HL-60/S4 treated with phorbol 12-myristate 13-acetate at 8.2 ng/mL for 4 days and 3 days (cell line): ENCODE measurements around the gene MOB3B.

Source experiments
- in situ Hi-C: fragments of 300-500 bp; cut with MboI; formaldehyde crosslinking; loops from 2 replicates; pipeline ENCODE4 v1.15.0; 2022; ENCODE audit warnings: low sequenced_read_pairs

The MOB3B gene

DNA sequence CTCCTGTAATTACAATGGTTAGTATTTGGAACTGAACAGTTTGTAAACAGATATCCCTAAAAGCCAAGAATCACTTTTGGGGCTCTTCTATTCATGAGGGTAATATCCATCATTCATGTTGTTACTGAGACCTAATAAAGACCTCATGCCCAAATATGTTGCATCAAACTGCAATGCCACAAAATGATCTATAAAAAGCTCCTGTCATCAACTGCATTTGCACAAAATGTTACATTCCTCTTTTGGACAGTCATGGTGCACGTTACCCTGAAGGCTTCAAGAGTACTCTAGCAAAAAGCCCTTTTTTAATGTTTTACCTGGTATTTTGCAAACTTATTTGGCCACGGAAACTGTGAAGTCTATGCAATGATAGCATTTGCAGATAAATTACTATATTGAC, 218.4 kb downstream of the MOB3B start:
- in situ Hi-C loops, result no loop called here

DNA sequence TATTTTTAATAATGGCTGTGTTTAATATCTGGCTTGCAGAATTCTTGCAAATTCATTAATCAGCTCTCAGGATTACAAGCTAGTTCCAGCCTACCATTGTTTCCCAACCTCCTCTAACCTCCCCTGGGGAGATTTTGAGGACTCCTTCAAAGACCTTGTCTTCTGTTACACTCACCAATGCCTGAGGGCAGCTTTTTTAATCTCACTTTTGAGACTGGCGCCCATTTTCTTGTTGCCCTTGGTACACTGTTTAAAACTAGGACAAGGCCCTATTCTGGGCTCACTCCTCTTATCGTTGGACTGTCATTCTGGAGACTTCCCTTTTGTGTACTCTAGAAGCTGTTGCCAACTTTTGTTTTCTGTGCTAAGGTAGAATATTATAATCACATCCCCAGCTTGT, 219.0 kb downstream of the MOB3B start:
- in situ Hi-C loops, result no loop called here

DNA sequence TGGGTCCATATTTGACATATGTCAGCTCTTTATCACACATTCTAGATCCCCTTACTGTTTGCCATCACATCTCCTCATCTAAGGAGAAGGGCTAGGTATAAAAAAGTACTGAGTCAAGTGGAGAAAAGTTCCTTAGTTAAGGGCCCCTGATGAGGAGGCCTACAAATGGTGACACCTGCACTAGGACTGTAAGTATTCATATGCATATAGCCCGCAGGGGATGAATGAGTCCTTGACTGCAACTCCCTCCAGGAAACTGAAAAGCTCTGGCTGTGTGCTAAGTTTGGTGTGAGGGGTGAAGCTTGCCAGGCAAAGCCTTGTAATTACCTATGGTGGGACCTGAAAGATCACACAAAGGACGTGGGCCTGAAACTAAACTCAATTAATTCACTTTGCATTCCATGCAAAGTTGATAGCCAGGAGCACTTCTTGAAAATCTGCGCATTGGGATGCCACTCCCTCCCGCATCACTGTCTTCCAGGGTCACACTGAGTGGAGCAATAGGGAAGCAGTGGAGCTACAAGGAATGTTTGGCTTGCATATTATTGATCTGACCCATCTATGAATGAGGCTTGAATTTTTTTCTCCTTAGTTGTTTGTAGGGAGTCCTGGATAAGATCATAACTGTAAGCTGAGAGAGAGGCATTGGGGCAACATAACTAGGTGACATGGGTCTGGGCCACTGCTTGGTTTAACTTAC, 220.8 kb downstream of the MOB3B start:
- in situ Hi-C loops, result no loop called here

DNA sequence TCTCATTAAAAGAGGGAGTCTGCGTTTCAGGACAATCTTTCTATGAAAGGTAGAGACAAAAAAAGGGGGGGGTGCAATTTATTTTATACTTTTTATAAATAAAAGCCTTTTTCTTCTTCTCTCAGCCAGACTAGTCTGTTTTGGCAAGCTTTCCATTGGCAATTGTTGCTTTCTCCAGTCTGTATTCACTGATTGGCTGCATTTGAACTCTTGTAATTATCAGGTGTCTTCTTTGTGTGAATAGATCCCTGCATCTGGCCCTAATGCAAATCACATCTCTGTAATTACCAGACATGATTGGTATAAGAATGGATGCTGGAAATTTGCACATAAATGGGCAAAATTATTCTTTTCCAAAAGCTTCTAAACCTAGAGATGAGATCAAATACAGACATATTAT, 225.1 kb downstream of the MOB3B start:
- in situ Hi-C loops, result no loop called here

DNA sequence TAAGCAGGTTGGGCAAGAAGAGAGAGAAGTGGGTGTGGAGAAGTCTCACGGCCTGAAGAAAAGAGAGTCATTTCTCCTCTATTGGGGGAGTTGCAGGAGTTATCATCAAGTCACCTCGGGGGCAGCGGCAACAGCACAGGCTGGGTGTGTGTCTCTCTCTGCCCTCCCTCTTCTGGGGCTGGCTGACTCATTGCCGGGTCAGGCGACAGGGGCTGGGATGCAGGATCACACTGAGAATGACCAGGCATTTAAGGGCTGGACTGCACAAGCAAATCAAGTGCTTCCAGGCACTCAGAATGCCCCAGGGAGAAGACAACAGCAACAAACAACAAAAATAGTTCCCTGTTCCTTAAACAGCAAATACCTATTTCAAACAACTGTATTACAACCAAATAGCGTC, 226.4 kb downstream of the MOB3B start:
- in situ Hi-C loops, result no loop called here

DNA sequence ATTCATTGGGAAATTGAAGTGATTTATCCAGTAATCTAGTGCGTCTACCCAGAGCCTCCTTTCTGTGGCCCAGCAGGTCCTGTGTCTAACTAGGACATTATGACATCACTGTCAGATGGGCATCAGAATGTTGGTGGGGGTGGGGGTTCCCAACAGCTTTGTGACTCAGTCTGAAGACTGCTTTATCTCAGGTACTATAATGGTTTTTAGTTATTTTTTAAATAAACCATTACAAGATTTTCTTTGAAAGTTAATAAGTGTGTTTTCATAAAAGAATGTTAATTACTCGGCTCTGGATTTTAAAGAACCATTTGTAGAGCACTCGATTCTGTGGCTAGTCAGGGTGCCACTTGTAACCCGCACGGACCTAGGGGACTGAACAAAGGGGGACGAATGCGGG, 232.6 kb downstream of the MOB3B start, which contains the start of gene EQTN:
EQTN (minus strand) TSS at position 101 of the 400 bp plus-strand sequence; CDS start at position 6, 95 bp downstream.
- in situ Hi-C loops, result no loop called here

DNA sequence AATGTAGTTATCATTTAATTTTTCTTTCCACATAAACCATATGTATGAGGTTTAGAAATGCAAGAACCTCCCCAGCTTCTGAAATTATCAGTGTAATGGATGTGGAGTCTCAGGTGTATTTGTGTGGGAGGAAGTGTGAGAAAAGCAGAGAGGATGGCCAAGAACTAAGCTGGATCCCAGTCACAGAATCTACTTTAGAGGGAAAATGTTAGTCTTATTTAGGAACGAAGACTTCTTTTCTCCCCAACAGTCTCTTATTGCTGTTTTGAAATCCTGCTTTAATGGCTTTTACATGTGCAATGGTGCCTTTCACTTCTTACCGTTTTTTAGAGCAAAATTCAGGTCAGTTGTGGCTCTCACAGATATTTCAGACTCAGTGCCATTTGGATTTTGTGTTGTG, 235.6 kb downstream of the MOB3B start:
- in situ Hi-C loops, result no loop called here

DNA sequence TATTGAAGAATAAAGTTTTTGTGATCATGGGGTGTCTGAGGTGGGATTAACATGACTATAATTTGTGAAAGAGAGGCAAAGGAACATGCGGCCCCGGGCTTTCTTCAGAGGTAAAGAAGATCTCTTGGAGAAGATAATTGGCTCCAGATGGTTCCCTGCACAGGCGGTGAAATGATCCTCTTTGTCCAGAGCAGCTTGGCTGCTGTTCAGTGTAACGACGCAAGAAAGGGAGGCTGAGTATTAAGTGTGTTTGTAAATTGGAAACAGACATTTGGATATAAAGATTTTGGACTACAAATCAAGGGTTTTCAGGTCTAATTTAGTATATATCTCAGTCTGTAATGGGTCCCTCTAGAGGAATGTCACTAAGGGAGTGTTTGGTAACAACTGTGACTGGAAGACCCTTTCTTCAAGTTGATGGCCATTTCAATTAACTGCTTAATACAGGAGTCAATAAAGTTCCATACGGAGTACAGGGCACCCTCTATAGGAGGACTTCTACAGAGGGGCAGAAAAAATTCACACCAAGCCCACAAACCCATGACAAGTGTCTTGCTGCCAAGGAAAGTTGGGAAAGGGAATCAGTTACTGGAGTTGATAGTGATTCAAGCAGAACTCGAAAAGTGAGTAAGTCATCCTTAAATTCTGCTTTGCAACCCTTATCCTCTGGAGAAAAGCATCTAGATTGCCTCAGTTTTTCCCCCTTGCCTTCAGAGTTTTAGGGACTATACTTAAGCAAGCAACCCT, 236.8 kb downstream of the MOB3B start:
- in situ Hi-C loops, result no loop called here

DNA sequence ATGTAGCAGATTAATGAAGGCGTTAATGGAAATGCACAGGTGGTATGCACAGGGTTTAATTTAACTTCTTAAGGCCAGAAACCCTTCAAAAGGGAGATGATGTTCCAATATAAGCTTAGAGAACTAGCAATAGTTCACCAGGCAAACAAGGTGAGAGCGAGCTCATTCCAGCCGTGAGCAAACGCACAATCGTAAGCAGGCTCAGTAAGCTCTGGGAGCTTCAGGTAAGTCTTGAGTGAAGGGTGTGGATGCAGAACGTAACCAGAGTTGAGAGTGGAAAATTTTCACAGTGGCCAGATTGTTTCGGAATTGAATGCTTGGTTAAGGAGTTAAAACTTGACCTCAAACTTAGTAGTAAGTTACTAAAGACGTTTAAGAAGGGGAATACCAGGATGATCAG, 238.3 kb downstream of the MOB3B start:
- in situ Hi-C loops, result no loop called here

DNA sequence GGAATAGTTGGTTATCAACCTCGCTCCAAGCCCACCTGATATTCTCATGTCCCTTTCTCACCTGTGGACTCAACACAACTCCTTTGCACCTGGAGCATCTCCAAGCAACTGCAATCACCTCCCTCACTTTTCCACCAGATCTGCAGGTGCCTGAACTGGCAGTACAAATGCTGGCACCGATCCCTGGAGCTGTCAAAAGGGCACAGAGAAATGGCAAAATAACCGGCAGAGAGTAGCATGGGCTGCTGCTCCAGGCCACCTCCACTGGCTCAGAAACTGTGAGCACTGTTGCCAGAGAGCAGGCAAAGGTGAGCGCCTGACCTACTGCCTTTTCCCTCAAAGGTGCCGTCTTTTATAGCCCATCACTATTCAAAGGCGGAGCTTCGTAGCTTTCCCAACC, 247.3 kb downstream of the MOB3B start:
- in situ Hi-C loops, result no loop called here

DNA sequence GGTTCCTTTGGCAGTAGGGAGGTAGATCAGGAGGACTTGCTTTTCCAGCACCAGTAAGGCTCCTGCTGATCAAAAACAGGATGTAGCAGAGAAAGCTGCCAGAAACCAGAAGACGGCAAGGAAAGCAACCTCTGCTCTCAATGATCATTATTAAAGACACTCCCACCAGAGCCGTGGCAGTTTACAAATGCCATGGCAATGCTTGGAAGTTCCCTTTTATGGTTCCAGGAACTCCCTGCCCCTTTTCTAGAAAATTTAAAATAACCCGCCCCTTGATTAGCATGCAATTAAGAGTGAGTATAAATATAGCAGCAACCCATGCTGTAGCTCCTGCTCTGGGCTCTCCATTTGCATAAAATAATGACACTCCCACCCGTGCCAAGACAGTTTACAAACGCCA, 248.8 kb downstream of the MOB3B start:
- in situ Hi-C loops, result no loop called here

DNA sequence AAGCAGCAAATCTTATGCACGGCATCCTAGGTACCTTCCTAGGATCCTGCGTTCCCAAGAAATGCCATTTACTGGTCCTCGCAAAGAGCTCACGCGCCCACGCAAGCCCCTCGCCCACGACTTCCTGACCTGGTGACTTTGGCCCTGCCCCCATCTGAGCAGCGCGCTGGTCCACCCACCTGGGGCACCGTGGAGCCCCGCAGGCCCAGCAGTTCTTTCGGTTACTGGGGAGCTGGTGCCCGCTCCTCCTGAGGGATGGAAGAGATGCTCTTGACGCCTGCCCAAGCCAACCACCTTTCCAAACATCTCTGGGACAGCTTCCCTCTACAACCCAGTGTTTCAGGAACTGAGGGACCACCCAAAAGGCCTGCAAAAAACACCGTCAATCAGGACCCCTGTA, 249.4 kb downstream of the MOB3B start:
- in situ Hi-C loops, result no loop called here

DNA sequence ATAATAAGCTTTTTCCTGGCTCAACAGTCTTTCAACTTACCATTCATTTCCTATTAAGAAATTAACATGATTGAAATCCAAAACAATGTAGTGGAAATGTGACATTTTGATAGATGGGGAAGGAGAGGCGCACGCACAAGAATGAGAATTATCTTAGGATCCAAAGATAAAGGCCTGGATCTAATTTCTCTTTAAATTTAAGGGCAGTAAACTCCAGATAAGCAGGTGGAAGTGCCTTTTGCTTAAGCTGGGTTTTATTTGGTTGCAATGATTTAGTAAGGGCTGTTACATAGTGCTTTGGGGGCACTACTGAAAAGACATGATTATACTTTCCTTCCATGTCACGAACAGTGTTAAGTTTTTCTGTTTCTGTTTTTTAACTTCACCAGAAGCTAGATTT, 250.0 kb downstream of the MOB3B start:
- in situ Hi-C loops, result no loop called here

DNA sequence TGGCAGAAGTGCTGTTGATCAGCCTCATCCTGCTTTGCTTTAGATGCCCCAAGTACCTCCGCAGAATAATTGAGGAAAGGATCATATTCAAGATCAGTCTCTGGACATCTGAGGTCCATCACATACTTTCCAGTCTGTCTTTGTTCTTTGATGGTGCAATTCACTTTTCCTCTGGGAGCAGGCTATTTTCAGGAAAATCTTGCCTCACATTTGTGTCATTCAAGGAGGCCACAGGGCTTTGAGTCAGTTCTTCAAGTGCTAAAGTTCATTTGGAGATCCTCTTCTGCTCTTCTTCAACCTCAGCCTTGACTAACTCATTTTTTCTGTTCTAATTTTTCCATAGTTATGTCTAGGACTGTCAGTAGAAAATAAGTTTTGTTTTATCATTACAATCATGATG, 251.2 kb downstream of the MOB3B start:
- in situ Hi-C loops, result no loop called here

DNA sequence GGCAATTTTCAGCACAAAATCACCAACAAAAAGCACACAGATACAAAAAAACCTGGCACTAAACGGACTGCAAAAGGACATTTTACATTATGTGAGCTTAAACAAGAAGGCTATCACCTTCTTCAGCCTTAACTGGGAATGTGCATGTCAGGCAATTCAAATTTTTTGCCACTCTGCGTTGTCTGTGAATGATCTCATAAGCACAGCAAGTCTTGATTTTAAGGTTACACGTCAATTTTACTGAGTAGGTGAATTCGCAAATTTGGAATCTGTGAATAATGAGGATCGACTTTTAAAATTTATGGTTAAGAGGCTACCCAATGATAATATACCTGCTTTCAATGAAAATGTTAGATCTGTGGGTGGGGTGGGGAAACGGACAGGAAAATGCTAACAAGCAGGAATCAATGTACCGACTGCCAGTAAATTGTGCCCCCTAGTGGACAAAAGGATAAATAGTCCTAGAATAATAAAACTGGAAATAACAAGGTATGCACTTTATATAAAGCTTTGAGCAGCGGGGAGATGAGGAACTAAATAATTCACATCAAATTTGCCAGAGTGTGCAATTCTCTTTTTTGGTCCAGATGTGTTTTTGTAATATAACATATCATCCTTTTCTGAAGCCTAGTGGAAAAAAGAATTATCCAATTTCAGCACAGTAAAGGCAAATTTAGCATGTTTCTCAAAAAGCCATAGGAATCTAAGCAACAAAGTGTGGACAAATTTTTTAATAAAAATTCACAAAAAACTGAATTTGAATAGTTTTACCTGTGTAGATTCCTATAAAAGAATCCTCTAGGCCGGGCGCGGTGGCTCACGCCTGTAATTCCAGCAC, 253.2 kb downstream of the MOB3B start:
- in situ Hi-C loops, result no loop called here
